Measurements from ENCODE around the gene MAN1A2.

- no peak for TF ChIP-seq CTCF (IDR thresholded peaks at IDR 0.05)
- no peak for TF ChIP-seq POLR2A (IDR thresholded peaks at IDR 0.05)
Measured at GRCh38 chr1:117577191-117577885, 210.1 kb downstream of the MAN1A2 start.
